Measurements from ENCODE around the gene BID. TPM values are rescaled to one million over a fixed set of nuclear protein-coding genes. Genes with fewer than 3 reads are reported as not detected.
A peak's percentile ranks its signal among the peaks of the same experiment; 100 is the strongest.
"Not testable (repeated sequence)": the region's sequence is repeated elsewhere in the genome, so short reads cannot be mapped to it uniquely, and the experiment has no call there.

BID gene
- total RNA-seq, 4 donors from 2014 or later, result 16.5 to 35.1 (median 27.5) TPM

- H3K4me3 ChIP-seq, result no peak overlapping the region
- H3K27ac ChIP-seq, result peak overlapping the region in 2 of 4 donors; percentile 31 to 43
- peaks cover 0 to 36% (median 20%) of the 10 kb centered on the region in 4 donors for H3K4me1 ChIP-seq
- DNase-seq, result peak in 1 of 3 donors; percentile 43
- no peaks in the 10 kb centered on the region for H3K27me3 ChIP-seq
- no peak for TF ChIP-seq CTCF (IDR thresholded peaks at IDR 0.05)
- TF ChIP-seq POLR2A (IDR thresholded peaks at IDR 0.05), result no peak
- no peaks in the 10 kb centered on the region for H3K36me3 ChIP-seq
- H3K9me3 ChIP-seq, result no peaks in the 10 kb centered on the region
These were observed 5.1 kb downstream of the BID start for GRCh38 chr22:17769013-17769715.

- no peak overlapping the region for H3K4me3 ChIP-seq
- H3K27me3 ChIP-seq, result no peaks in the 10 kb centered on the region
- no peak overlapping the region for H3K27ac ChIP-seq
- no peak for DNase-seq
- peaks cover 0 to 25% (median 10%) of the 10 kb centered on the region in 4 donors for H3K4me1 ChIP-seq
- no peaks in the 10 kb centered on the region for H3K36me3 ChIP-seq
- TF ChIP-seq CTCF (IDR thresholded peaks at IDR 0.05) (no peak), POLR2A (IDR thresholded peaks at IDR 0.05) (no peak)
- no peaks in the 10 kb centered on the region for H3K9me3 ChIP-seq
These were observed 6.8 kb downstream of the BID start for GRCh38 chr22:17767233-17768065.

- H3K9me3 ChIP-seq, H3K36me3 ChIP-seq, DNase-seq, H3K27ac ChIP-seq, H3K27me3 ChIP-seq, H3K4me3 ChIP-seq: not testable (repeated sequence)
- peaks cover 0 to 23% (median 8%) of the 10 kb centered on the region in 4 donors for H3K4me1 ChIP-seq
These were observed 9.4 kb downstream of the BID start for GRCh38 chr22:17764852-17765251.

GRCh38 chr22:17764036-17764435 is 10.2 kb downstream of the BID start:
- no peak for TF ChIP-seq CTCF (IDR thresholded peaks at IDR 0.05)
- no peak for TF ChIP-seq POLR2A (IDR thresholded peaks at IDR 0.05)
- Histone ChIP-seq H3K4me1 (peaks cover 0 to 15% (median 6%) of the 10 kb centered on the region in 4 donors), H3K27me3 (no peaks in the 10 kb centered on the region), H3K4me3 (no peak overlapping the region), H3K27ac (no peak overlapping the region), H3K9me3 (no peaks in the 10 kb centered on the region), H3K36me3 (no peaks in the 10 kb centered on the region)
- DNase-seq, result no peak

GRCh38 chr22:17763442-17763841 is 10.8 kb downstream of the BID start:
- not testable (repeated sequence) for H3K4me1 ChIP-seq, H3K4me3 ChIP-seq, H3K27ac ChIP-seq, H3K9me3 ChIP-seq, DNase-seq, H3K27me3 ChIP-seq, H3K36me3 ChIP-seq

- H3K27me3 ChIP-seq, result no peaks in the 10 kb centered on the region
- peaks cover 0 to 5% (median 0%) of the 10 kb centered on the region in 4 donors for H3K4me1 ChIP-seq
- H3K4me3 ChIP-seq, result no peak overlapping the region
- no peak overlapping the region for H3K27ac ChIP-seq
- TF ChIP-seq POLR2A (IDR thresholded peaks at IDR 0.05), result no peak
- no peak for TF ChIP-seq CTCF (IDR thresholded peaks at IDR 0.05)
- H3K36me3 ChIP-seq, result no peaks in the 10 kb centered on the region
- no peaks in the 10 kb centered on the region for H3K9me3 ChIP-seq
- DNase-seq, result no peak
These were observed 13.2 kb downstream of the BID start for GRCh38 chr22:17761138-17761488.

Measured in Peyer's patch (tissue), 4 donors.